ENCODE data around the gene TTC3.

DNA sequence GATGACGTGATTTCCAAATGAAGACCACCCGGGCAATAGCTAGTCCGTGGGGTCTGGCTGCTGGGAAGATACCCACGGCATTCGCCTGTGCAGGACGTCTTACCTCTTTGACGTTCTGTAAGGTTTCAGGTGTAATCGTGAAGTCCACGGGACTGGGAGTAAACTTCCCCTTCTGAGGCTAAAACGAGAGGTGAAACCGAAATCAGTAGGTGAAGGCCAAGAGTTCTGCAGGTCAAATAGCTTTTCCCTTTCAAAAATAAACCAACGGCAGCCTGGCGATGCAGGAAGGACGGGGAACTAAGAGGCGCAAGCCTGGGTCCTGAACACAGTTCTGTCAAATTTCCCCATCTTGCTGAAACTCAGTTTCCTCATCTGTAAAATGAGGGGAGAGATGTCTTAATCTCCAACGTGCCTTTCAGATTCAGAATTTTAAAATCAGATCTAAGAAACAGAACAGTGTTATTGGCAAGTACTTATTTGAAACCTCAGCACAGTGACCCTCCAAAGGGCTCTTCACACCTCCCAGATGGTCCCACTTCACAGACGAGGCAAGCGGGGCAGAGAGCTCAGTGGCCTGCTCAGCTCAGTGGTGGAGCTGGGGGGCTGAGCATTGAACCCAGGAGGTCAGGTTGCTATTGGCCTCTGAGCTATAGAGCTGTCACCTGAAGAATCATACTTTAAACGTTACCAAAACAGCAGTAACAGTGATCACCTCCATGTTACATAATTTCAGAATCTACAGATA lies 159.4 kb downstream of the TTC3 start:
- TF ChIP-seq, protein P1, sequence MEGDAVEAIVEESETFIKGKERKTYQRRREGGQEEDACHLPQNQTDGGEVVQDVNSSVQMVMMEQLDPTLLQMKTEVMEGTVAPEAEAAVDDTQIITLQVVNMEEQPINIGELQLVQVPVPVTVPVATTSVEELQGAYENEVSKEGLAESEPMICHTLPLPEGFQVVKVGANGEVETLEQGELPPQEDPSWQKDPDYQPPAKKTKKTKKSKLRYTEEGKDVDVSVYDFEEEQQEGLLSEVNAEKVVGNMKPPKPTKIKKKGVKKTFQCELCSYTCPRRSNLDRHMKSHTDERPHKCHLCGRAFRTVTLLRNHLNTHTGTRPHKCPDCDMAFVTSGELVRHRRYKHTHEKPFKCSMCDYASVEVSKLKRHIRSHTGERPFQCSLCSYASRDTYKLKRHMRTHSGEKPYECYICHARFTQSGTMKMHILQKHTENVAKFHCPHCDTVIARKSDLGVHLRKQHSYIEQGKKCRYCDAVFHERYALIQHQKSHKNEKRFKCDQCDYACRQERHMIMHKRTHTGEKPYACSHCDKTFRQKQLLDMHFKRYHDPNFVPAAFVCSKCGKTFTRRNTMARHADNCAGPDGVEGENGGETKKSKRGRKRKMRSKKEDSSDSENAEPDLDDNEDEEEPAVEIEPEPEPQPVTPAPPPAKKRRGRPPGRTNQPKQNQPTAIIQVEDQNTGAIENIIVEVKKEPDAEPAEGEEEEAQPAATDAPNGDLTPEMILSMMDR (conservative IDR thresholded peaks at IDR 0.05; ENCODE audit: low read length) = no peak
- TF ChIP-seq EZH2phosphoT487 (IDR thresholded peaks at IDR 0.05; ENCODE audit: borderline replicate concordance, low read depth, low read length) = no peak
